ENCODE results near the gene BLZF1. TPM values are rescaled to one million over a fixed set of nuclear protein-coding genes. Genes with fewer than 3 reads are reported as not detected.
"Not testable (repeated sequence)": the region's sequence is repeated elsewhere in the genome, so short reads cannot be mapped to it uniquely, and the experiment has no call there.

The BLZF1 gene
- total and polyA plus RNA-seq, 7 donors: 9.9 to 49.5 (median 31.0) TPM

- intact Hi-C loops (cut with DNase I): no loop called here
- no peak for DNase-seq
- H3K4me1 ChIP-seq: no peaks in the 10 kb centered on the region
- 55 to 74% methylated on average over 4 of the region's 4 CpGs for WGBS, 2 donors
- no peak for TF ChIP-seq POLR2A (IDR thresholded peaks at IDR 0.05)
- no peak for TF ChIP-seq EP300 (IDR thresholded peaks at IDR 0.05)
- TF ChIP-seq CTCF (IDR thresholded peaks at IDR 0.05): no peak
- no peak for TF ChIP-seq POLR2AphosphoS5 (IDR thresholded peaks at IDR 0.05)
- no peak overlapping the region for H3K4me3 ChIP-seq
- H3K27me3 ChIP-seq: no peaks in the 10 kb centered on the region
- H3K27ac ChIP-seq: no peak overlapping the region
- peaks cover 5 to 85% (median 26%) of the 10 kb centered on the region in 4 donors for H3K36me3 ChIP-seq
- no peaks in the 10 kb centered on the region for H3K9me3 ChIP-seq
Measured at GRCh38 chr1:169383449-169383848, 15.5 kb downstream of the BLZF1 start.

GRCh38 chr1:169387399-169387798 lies 19.4 kb downstream of the BLZF1 start:
- Histone ChIP-seq H3K36me3 (peaks cover 5 to 97% (median 31%) of the 10 kb centered on the region in 4 donors), H3K27ac (no peak overlapping the region), H3K27me3 (no peaks in the 10 kb centered on the region), H3K9me3 (no peaks in the 10 kb centered on the region), H3K4me3 (no peak overlapping the region), H3K4me1 (no peaks in the 10 kb centered on the region)
- DNase-seq: no peak
- intact Hi-C loops (cut with DNase I): no loop called here
- TF ChIP-seq POLR2AphosphoS5 (IDR thresholded peaks at IDR 0.05): no peak
- no peak for TF ChIP-seq EP300 (IDR thresholded peaks at IDR 0.05)
- no peak for TF ChIP-seq POLR2A (IDR thresholded peaks at IDR 0.05)
- TF ChIP-seq CTCF (IDR thresholded peaks at IDR 0.05): no peak

GRCh38 chr1:169390303-169390702 lies 22.3 kb downstream of the BLZF1 start:
- intact Hi-C loops (cut with DNase I): no loop called here
- no peak for TF ChIP-seq POLR2AphosphoS5 (IDR thresholded peaks at IDR 0.05)
- no peak for TF ChIP-seq CTCF (IDR thresholded peaks at IDR 0.05)
- TF ChIP-seq EP300 (IDR thresholded peaks at IDR 0.05): no peak
- TF ChIP-seq POLR2A (IDR thresholded peaks at IDR 0.05): no peak
- Histone ChIP-seq H3K4me1 (no peaks in the 10 kb centered on the region), H3K27me3 (no peaks in the 10 kb centered on the region), H3K27ac (no peak overlapping the region), H3K9me3 (no peaks in the 10 kb centered on the region), H3K4me3 (no peak overlapping the region), H3K36me3 (peaks cover 0 to 95% (median 25%) of the 10 kb centered on the region in 4 donors)
- no peak for DNase-seq

GRCh38 chr1:169392406-169392805 lies 24.4 kb downstream of the BLZF1 start:
- Histone ChIP-seq H3K27ac (no peak overlapping the region), H3K36me3 (peaks cover 0 to 93% (median 23%) of the 10 kb centered on the region in 4 donors), H3K4me3 (no peak overlapping the region), H3K4me1 (no peaks in the 10 kb centered on the region), H3K27me3 (no peaks in the 10 kb centered on the region), H3K9me3 (no peaks in the 10 kb centered on the region)
- no peak for DNase-seq
- WGBS, 2 donors: 100% methylated on average over 1 of the region's 1 CpG
- intact Hi-C loops (cut with DNase I): no loop called here
- TF ChIP-seq POLR2A (IDR thresholded peaks at IDR 0.05) (no peak), POLR2AphosphoS5 (IDR thresholded peaks at IDR 0.05) (no peak), EP300 (IDR thresholded peaks at IDR 0.05) (no peak), CTCF (IDR thresholded peaks at IDR 0.05) (no peak)

GRCh38 chr1:169395955-169396354 lies 28.0 kb downstream of the BLZF1 start:
- intact Hi-C loops (cut with DNase I): no loop called here
- H3K4me3 ChIP-seq: no peak overlapping the region
- WGBS, 2 donors: 96 to 98% methylated on average over 3 of the region's 3 CpGs
- no peaks in the 10 kb centered on the region for H3K27me3 ChIP-seq
- no peaks in the 10 kb centered on the region for H3K4me1 ChIP-seq
- H3K27ac ChIP-seq: no peak overlapping the region
- H3K9me3 ChIP-seq: no peaks in the 10 kb centered on the region
- H3K36me3 ChIP-seq: peaks cover 0 to 69% (median 10%) of the 10 kb centered on the region in 4 donors
- TF ChIP-seq POLR2AphosphoS5 (IDR thresholded peaks at IDR 0.05) (no peak), EP300 (IDR thresholded peaks at IDR 0.05) (no peak), CTCF (IDR thresholded peaks at IDR 0.05) (no peak), POLR2A (IDR thresholded peaks at IDR 0.05) (no peak)
- DNase-seq: no peak

GRCh38 chr1:169402578-169402977 lies 34.6 kb downstream of the BLZF1 start:
- WGBS, 2 donors: 93 to 94% methylated on average over 1 of the region's 1 CpG
- H3K27me3 ChIP-seq; H3K4me3 ChIP-seq; intact Hi-C loops (cut with DNase I); H3K4me1 ChIP-seq; H3K9me3 ChIP-seq; DNase-seq; H3K27ac ChIP-seq: not testable (repeated sequence)
- H3K36me3 ChIP-seq: peaks cover 0 to 10% (median 0%) of the 10 kb centered on the region in 4 donors

GRCh38 chr1:169408340-169408739 lies 40.3 kb downstream of the BLZF1 start:
- H3K27ac ChIP-seq; intact Hi-C loops (cut with DNase I); H3K4me1 ChIP-seq; H3K36me3 ChIP-seq; H3K27me3 ChIP-seq; H3K4me3 ChIP-seq; DNase-seq: not testable (repeated sequence)
- WGBS, 2 donors: 92 to 93% methylated on average over 5 of the region's 5 CpGs
- peaks cover 0 to 16% (median 6%) of the 10 kb centered on the region in 4 donors for H3K9me3 ChIP-seq
